ENCODE measurements around the gene SLU7. TPM values are rescaled to one million over a fixed set of nuclear protein-coding genes. Genes with fewer than 3 reads are reported as not detected.

SLU7 gene
- total RNA-seq, 1 donor from 2014 or later = 48.4 TPM

DNA sequence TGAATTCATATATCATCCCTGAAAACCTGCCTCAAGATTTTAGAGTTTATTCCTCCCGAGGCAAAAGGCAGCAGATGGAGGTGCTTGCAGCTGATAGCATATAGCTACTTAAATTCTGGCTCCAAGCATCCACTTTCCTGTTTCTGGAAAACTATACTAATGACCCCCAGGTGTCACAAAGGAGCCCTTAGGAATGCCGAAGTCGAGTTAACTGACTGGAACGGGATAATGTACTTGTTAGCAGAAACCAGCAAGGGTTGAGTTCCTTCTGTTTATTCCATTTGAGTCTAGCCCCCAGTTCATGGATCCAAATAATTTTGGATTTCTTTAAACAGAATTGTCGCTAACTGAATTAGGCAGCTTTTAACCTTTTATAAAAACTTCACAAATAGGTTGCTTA is 47.2 kb upstream of the SLU7 start:
- TF ChIP-seq, protein P1, sequence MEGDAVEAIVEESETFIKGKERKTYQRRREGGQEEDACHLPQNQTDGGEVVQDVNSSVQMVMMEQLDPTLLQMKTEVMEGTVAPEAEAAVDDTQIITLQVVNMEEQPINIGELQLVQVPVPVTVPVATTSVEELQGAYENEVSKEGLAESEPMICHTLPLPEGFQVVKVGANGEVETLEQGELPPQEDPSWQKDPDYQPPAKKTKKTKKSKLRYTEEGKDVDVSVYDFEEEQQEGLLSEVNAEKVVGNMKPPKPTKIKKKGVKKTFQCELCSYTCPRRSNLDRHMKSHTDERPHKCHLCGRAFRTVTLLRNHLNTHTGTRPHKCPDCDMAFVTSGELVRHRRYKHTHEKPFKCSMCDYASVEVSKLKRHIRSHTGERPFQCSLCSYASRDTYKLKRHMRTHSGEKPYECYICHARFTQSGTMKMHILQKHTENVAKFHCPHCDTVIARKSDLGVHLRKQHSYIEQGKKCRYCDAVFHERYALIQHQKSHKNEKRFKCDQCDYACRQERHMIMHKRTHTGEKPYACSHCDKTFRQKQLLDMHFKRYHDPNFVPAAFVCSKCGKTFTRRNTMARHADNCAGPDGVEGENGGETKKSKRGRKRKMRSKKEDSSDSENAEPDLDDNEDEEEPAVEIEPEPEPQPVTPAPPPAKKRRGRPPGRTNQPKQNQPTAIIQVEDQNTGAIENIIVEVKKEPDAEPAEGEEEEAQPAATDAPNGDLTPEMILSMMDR (IDR thresholded peaks at IDR 0.05; ENCODE audit: insufficient read depth, low read depth, low read length) = no peak
- TF ChIP-seq EZH2 (IDR thresholded peaks at IDR 0.05; ENCODE audit: insufficient read depth, low read length) = no peak
- FAIRE-seq = no peak
- no peak overlapping the region for H3K4me3 Mint-ChIP-seq (ENCODE audit: unreplicated experiment)

GRCh38 chr5:160464466-160464797 is 45.6 kb upstream of the SLU7 start:
- DNase-seq (ENCODE audit: low read depth) (no peak), FAIRE-seq (no peak)
- Histone ChIP-seq H3K4me1 (ENCODE audit: insufficient read depth, low read length) (peaks cover 33% of the 10 kb centered on the region), H3K79me2 (ENCODE audit: insufficient read depth, low read length) (no peaks in the 10 kb centered on the region), H3K4me3 (ENCODE audit: insufficient read depth, low read depth, low read length) (no peak overlapping the region), H3K36me3 (ENCODE audit: insufficient read depth, low read length) (no peaks in the 10 kb centered on the region), H3K27me3 (ENCODE audit: insufficient read depth, low read length) (no peaks in the 10 kb centered on the region), H2AFZ (ENCODE audit: low read depth, low read length) (no peak overlapping the region), H3K9ac (ENCODE audit: low read length) (no peak overlapping the region), H4K20me1 (ENCODE audit: insufficient read depth, low read length) (no peaks in the 10 kb centered on the region), H3K27ac (ENCODE audit: low read depth, low read length) (peak overlapping the region; percentile 25), H3K9me3 (ENCODE audit: insufficient read depth, low read depth, low read length) (no peaks in the 10 kb centered on the region), H3K4me2 (ENCODE audit: low read length) (peak overlapping the region; percentile 64)
- Mint-ChIP-seq H3K36me3 (ENCODE audit: low read depth, unreplicated experiment) (no peaks in the 10 kb centered on the region), H3K27ac (ENCODE audit: unreplicated experiment) (no peak overlapping the region), H3K27me3 (ENCODE audit: low read depth, unreplicated experiment) (no peaks in the 10 kb centered on the region), H3K4me1 (ENCODE audit: low read depth, unreplicated experiment) (peaks cover 23% of the 10 kb centered on the region), H3K4me3 (ENCODE audit: unreplicated experiment) (no peak overlapping the region), H3K9me3 (ENCODE audit: unreplicated experiment) (peaks cover 2% of the 10 kb centered on the region)
- TF ChIP-seq, protein P1 (IDR thresholded peaks at IDR 0.05; ENCODE audit: insufficient read depth, low read depth, low read length) = no peak
- no peak for TF ChIP-seq EZH2 (IDR thresholded peaks at IDR 0.05; ENCODE audit: insufficient read depth, low read length)

More for the DNA sequence above, 47.2 kb upstream of the SLU7 start:
- H3K9me3 ChIP-seq (ENCODE audit: insufficient read depth, low read depth, low read length) = no peaks in the 10 kb centered on the region
- peaks cover 43% of the 10 kb centered on the region for H3K4me1 ChIP-seq (ENCODE audit: insufficient read depth, low read length)
- Mint-ChIP-seq H3K36me3 (ENCODE audit: low read depth, unreplicated experiment) (no peaks in the 10 kb centered on the region), H3K4me1 (ENCODE audit: low read depth, unreplicated experiment) (peaks cover 18% of the 10 kb centered on the region), H3K27me3 (ENCODE audit: low read depth, unreplicated experiment) (no peaks in the 10 kb centered on the region), H3K9me3 (ENCODE audit: unreplicated experiment) (no peaks in the 10 kb centered on the region), H3K27ac (ENCODE audit: unreplicated experiment) (no peak overlapping the region)
- no peaks in the 10 kb centered on the region for H3K79me2 ChIP-seq (ENCODE audit: insufficient read depth, low read length)
- no peaks in the 10 kb centered on the region for H4K20me1 ChIP-seq (ENCODE audit: insufficient read depth, low read length)
- H3K4me2 ChIP-seq (ENCODE audit: low read length) = no peak overlapping the region
- no peak overlapping the region for H3K27ac ChIP-seq (ENCODE audit: low read depth, low read length)
- no peaks in the 10 kb centered on the region for H3K36me3 ChIP-seq (ENCODE audit: insufficient read depth, low read length)
- no peaks in the 10 kb centered on the region for H3K27me3 ChIP-seq (ENCODE audit: insufficient read depth, low read length)
- DNase-seq (ENCODE audit: low read depth) = no peak
- H3K9ac ChIP-seq (ENCODE audit: low read length) = no peak overlapping the region
- no peak overlapping the region for H2AFZ ChIP-seq (ENCODE audit: low read depth, low read length)
- H3K4me3 ChIP-seq (ENCODE audit: insufficient read depth, low read depth, low read length) = no peak overlapping the region

- no peaks in the 10 kb centered on the region for H3K36me3 Mint-ChIP-seq (ENCODE audit: low read depth, unreplicated experiment)
- peaks cover 23% of the 10 kb centered on the region for H3K4me1 Mint-ChIP-seq (ENCODE audit: low read depth, unreplicated experiment)
- H3K4me1 ChIP-seq (ENCODE audit: insufficient read depth, low read length) = peaks cover 33% of the 10 kb centered on the region
- no peaks in the 10 kb centered on the region for H3K36me3 ChIP-seq (ENCODE audit: insufficient read depth, low read length)
- peaks cover 2% of the 10 kb centered on the region for H3K9me3 Mint-ChIP-seq (ENCODE audit: unreplicated experiment)
- H3K27ac Mint-ChIP-seq (ENCODE audit: unreplicated experiment) = no peak overlapping the region
- no peak overlapping the region for H3K4me3 ChIP-seq (ENCODE audit: insufficient read depth, low read depth, low read length)
- H3K9me3 ChIP-seq (ENCODE audit: insufficient read depth, low read depth, low read length) = no peaks in the 10 kb centered on the region
- TF ChIP-seq, protein P1 (IDR thresholded peaks at IDR 0.05; ENCODE audit: insufficient read depth, low read depth, low read length) = no peak
- no peak for TF ChIP-seq EZH2 (IDR thresholded peaks at IDR 0.05; ENCODE audit: insufficient read depth, low read length)
- peak; percentile 86 for DNase-seq (ENCODE audit: low read depth)
- H3K79me2 ChIP-seq (ENCODE audit: insufficient read depth, low read length) = no peaks in the 10 kb centered on the region
- no peaks in the 10 kb centered on the region for H3K27me3 ChIP-seq (ENCODE audit: insufficient read depth, low read length)
- peak overlapping the region; percentile 25 for H3K27ac ChIP-seq (ENCODE audit: low read depth, low read length)
- no peak overlapping the region for H3K4me3 Mint-ChIP-seq (ENCODE audit: unreplicated experiment)
- no peak overlapping the region for H3K9ac ChIP-seq (ENCODE audit: low read length)
- peak overlapping the region; percentile 64 for H3K4me2 ChIP-seq (ENCODE audit: low read length)
- FAIRE-seq = peak; percentile 50
- no peak overlapping the region for H2AFZ ChIP-seq (ENCODE audit: low read depth, low read length)
- no peaks in the 10 kb centered on the region for H3K27me3 Mint-ChIP-seq (ENCODE audit: low read depth, unreplicated experiment)
- no peaks in the 10 kb centered on the region for H4K20me1 ChIP-seq (ENCODE audit: insufficient read depth, low read length)
Measured at GRCh38 chr5:160463740-160464465, 45.0 kb upstream of the SLU7 start.
